Breast epithelium (tissue), 4 donors: Measurements from ENCODE around the gene CD2. TPM values are rescaled to one million over a fixed set of nuclear protein-coding genes. Genes with fewer than 3 reads are reported as not detected.

Source experiments
- DNase-seq, 2 donors: peaks; one replicate each; pipeline ENCODE4 v3.0.0-alpha.2; 2019; ENCODE audit warnings: low spot score in 2 of 2
- H3K27ac ChIP-seq, 2 donors: fragments of 200-600 bp; sonication (generic) in 1 of 2; one replicate each; pipeline ENCODE4 v1.5.1; 2016 to 2019; ENCODE audit warnings: mild to moderate bottlenecking in 1 of 2
- H3K27me3 ChIP-seq, 2 donors: fragments of 200-600 bp; sonication (generic) in 1 of 2; one replicate each; pipeline versions ENCODE4 v1.5.1 to v1.6.0; 2017 to 2019; ENCODE audit warnings: control low read depth in 1 of 2, mild to moderate bottlenecking in 1 of 2
- H3K36me3 ChIP-seq: fragments of 200-600 bp; one replicate; pipeline ENCODE4 v1.5.1; 2019
- H3K4me1 ChIP-seq, 2 donors: fragments of 200-600 bp; sonication (generic); one replicate each; pipeline ENCODE4 v1.5.1; 2016 to 2019; ENCODE audit warnings: control low read depth in 1 of 2
- H3K4me3 ChIP-seq, 3 donors: fragments of 200-600 bp; sonication (generic); 1 replicate in 2 of 3; 2 replicates in 1 of 3; pipeline ENCODE4 v1.5.1; 2016 to 2019; ENCODE audit warnings: mild to moderate bottlenecking in 3 of 3, moderate library complexity in 2 of 3
- H3K9me3 ChIP-seq, 2 donors: fragments of 200-600 bp; sonication (generic) in 1 of 2; one replicate each; pipeline ENCODE4 v1.5.1; 2016 to 2019; ENCODE audit warnings: control low read depth in 1 of 2
- CTCF ChIP-seq, 3 donors: fragments of 450-650 bp; IDR thresholded peaks; one replicate each; pipeline ENCODE4 v1.5.1; 2016 to 2017; ENCODE audit warnings: antibody characterized with exemption in 3 of 3, mild to moderate bottlenecking in 3 of 3, moderate library complexity in 3 of 3
- POLR2A ChIP-seq: fragments of 450-650 bp; IDR thresholded peaks from one replicate; pipeline ENCODE4 v1.6.1; 2016; ENCODE audit warnings: antibody characterized with exemption, mild to moderate bottlenecking, moderate library complexity
- POLR2AphosphoS5 ChIP-seq, 3 donors: sonication (generic); formaldehyde crosslinking; IDR thresholded peaks; one replicate each; pipeline ENCODE4 v1.6.1; 2017; ENCODE audit warnings: antibody characterized with exemption in 3 of 3
- intact Hi-C: fragments of 100-400 bp; cut with DNase I; formaldehyde crosslinking; loops from one replicate; pipeline ENCODE4 v1.15.1; 2023; ENCODE audit warnings: low total_unique reads
- total RNA-seq, 3 donors: library from RNA; depleted of rRNA; stranded (reverse); fragments of >200 nt; gene quantifications; one replicate each; pipeline ENCODE4 v1.1.0, GENCODE V29; 2016

The CD2 gene
- total RNA-seq, 3 donors from 2014 or later, result 1.4 to 3.9 (median 3.5) TPM

GRCh38 chr1:116762281-116762680, 8.1 kb downstream of the CD2 start:
- Histone ChIP-seq H3K9me3 (no peaks in the 10 kb centered on the region), H3K36me3 (no peaks in the 10 kb centered on the region), H3K27ac (no peak overlapping the region), H3K4me1 (no peaks in the 10 kb centered on the region), H3K27me3 (no peaks in the 10 kb centered on the region), H3K4me3 (no peak overlapping the region)
- no peak for DNase-seq
- intact Hi-C loops, result no loop called here
- TF ChIP-seq POLR2AphosphoS5 (IDR thresholded peaks at IDR 0.05) (no peak), POLR2A (no peak), CTCF (IDR thresholded peaks at IDR 0.05) (no peak)

- DNase-seq, result no peak
- TF ChIP-seq POLR2AphosphoS5 (IDR thresholded peaks at IDR 0.05) (no peak), CTCF (IDR thresholded peaks at IDR 0.05) (no peak), POLR2A (no peak)
- H3K36me3 ChIP-seq, result no peaks in the 10 kb centered on the region
- intact Hi-C loops, result no loop called here
- H3K9me3 ChIP-seq, result no peaks in the 10 kb centered on the region
- H3K27ac ChIP-seq, result peak overlapping the region in 1 of 2 donors; percentile 4
- no peaks in the 10 kb centered on the region for H3K4me1 ChIP-seq
- no peak overlapping the region for H3K4me3 ChIP-seq
- no peaks in the 10 kb centered on the region for H3K27me3 ChIP-seq
Observed at GRCh38 chr1:116762781-116763115, 8.5 kb downstream of the CD2 start.

- no peak for DNase-seq
- H3K4me1 ChIP-seq, result no peaks in the 10 kb centered on the region
- H3K9me3 ChIP-seq, result no peaks in the 10 kb centered on the region
- no peak for TF ChIP-seq POLR2A
- no peak for TF ChIP-seq POLR2AphosphoS5 (IDR thresholded peaks at IDR 0.05)
- no peak for TF ChIP-seq CTCF (IDR thresholded peaks at IDR 0.05)
- intact Hi-C loops, result no loop called here
- H3K36me3 ChIP-seq, result no peaks in the 10 kb centered on the region
- H3K27me3 ChIP-seq, result no peaks in the 10 kb centered on the region
- no peak overlapping the region for H3K4me3 ChIP-seq
- H3K27ac ChIP-seq, result peak overlapping the region in 1 of 2 donors; percentile 4
Observed at GRCh38 chr1:116763116-116763786, 9.0 kb downstream of the CD2 start.

GRCh38 chr1:116763787-116764465, 9.7 kb downstream of the CD2 start:
- Histone ChIP-seq H3K9me3 (no peaks in the 10 kb centered on the region), H3K4me3 (no peak overlapping the region), H3K27ac (no peak overlapping the region), H3K27me3 (no peaks in the 10 kb centered on the region), H3K36me3 (no peaks in the 10 kb centered on the region), H3K4me1 (no peaks in the 10 kb centered on the region)
- TF ChIP-seq POLR2AphosphoS5 (IDR thresholded peaks at IDR 0.05) (no peak), POLR2A (no peak), CTCF (IDR thresholded peaks at IDR 0.05) (peak in 1 of 3 donors; percentile 11)
- no peak for DNase-seq
- intact Hi-C loops, result no loop called here

GRCh38 chr1:116764466-116764898, 10.3 kb downstream of the CD2 start:
- DNase-seq, result no peak
- Histone ChIP-seq H3K27me3 (no peaks in the 10 kb centered on the region), H3K36me3 (no peaks in the 10 kb centered on the region), H3K27ac (no peak overlapping the region), H3K9me3 (no peaks in the 10 kb centered on the region), H3K4me3 (no peak overlapping the region), H3K4me1 (no peaks in the 10 kb centered on the region)
- TF ChIP-seq POLR2A (no peak), CTCF (IDR thresholded peaks at IDR 0.05) (no peak), POLR2AphosphoS5 (IDR thresholded peaks at IDR 0.05) (no peak)
- intact Hi-C loops, result no loop called here
